Measurements from ENCODE around the gene ITGA8.
"Not testable (repeated sequence)": the region's sequence is repeated elsewhere in the genome, so short reads cannot be mapped to it uniquely, and the experiment has no call there.

ITGA8 gene

GRCh38 chr10:15484128-15484527 is 235.6 kb downstream of the ITGA8 start:
- no peak for DNase-seq (ENCODE audit: extremely low read depth, low read depth)
- no peak for TF ChIP-seq CTCF (IDR thresholded peaks at IDR 0.05; ENCODE audit: low read depth, low read length, missing control alignments)

DNA sequence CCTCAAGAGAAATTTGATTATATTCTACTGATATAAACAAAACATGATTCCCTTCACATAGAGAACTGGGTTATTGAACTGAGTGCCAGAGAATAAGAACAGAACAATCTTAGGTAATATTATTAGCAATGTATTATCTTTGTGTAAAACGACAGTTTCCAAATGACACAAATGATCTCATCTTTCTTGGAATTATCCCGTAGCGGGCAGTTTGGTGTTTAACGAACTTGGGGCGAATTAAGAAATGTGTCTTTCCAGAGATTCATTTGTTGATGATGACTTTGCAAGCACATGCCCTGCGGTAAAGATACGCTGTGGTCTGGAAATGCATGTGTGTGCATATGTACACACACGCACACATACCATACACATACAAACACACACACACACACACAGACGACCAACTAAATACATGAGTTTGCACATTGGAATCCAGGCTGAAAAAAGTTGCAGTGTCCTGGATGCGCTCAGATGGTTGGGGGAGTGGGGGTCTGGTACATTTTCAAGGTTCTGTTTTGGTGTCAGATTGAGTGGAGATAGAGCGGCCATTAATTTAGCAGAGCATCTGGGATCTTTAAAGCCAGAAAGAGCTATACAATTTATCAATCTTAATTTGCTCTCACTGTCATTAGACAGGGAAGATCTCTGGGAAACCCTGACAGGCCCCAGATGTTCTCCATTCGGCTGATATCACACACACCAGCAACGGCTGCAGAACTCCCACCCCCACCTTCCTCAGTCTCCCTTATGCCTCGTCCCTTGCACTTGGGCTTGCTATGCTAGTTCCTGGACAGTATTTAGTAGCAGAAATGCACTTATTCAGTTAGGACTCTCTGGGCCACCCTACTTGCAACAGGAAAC is 236.3 kb downstream of the ITGA8 start:
- no peak overlapping the region for H3K4me3 ChIP-seq (replicated peaks; ENCODE audit: low read depth, low read length)
- TF ChIP-seq CTCF (IDR thresholded peaks at IDR 0.05; ENCODE audit: low read depth, low read length, missing control alignments): no peak
- no peak for DNase-seq (ENCODE audit: extremely low read depth, low read depth)

More at GRCh38 chr10:15484128-15484527, 235.6 kb downstream of the ITGA8 start:
- no peak overlapping the region for H3K4me3 ChIP-seq (replicated peaks; ENCODE audit: low read depth, low read length)

DNA sequence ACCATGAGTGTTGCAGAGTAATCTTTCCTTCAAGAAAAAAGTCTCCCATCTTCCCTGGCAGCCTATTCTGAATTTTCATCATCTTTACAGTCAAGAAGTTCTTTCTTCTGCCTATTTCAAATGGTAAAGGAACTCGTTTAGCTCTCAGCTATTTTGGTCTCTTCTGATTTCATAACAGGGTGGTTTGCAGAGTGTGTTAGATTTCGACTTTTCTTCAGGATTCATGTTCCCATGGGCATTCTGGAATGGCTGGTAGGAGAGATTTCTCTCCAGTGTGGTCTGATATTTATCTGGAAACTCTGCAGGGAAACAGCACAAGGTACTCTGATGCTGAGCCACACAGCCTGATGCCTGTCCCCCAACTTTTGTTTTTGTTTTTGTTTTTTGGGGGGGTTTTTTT is 237.6 kb downstream of the ITGA8 start:
- DNase-seq (ENCODE audit: extremely low read depth, low read depth): no peak
- TF ChIP-seq CTCF (IDR thresholded peaks at IDR 0.05; ENCODE audit: low read depth, low read length, missing control alignments): no peak
- H3K4me3 ChIP-seq (replicated peaks; ENCODE audit: low read depth, low read length): no peak overlapping the region

GRCh38 chr10:15478950-15479349 is 240.8 kb downstream of the ITGA8 start:
- no peak for DNase-seq (ENCODE audit: extremely low read depth, low read depth)
- no peak for TF ChIP-seq CTCF (IDR thresholded peaks at IDR 0.05; ENCODE audit: low read depth, low read length, missing control alignments)
- H3K4me3 ChIP-seq (replicated peaks; ENCODE audit: low read depth, low read length): no peak overlapping the region

GRCh38 chr10:15478429-15478828 is 241.3 kb downstream of the ITGA8 start:
- TF ChIP-seq CTCF (IDR thresholded peaks at IDR 0.05; ENCODE audit: low read depth, low read length, missing control alignments): no peak
- no peak for DNase-seq (ENCODE audit: extremely low read depth, low read depth)
- H3K4me3 ChIP-seq (replicated peaks; ENCODE audit: low read depth, low read length): no peak overlapping the region

DNA sequence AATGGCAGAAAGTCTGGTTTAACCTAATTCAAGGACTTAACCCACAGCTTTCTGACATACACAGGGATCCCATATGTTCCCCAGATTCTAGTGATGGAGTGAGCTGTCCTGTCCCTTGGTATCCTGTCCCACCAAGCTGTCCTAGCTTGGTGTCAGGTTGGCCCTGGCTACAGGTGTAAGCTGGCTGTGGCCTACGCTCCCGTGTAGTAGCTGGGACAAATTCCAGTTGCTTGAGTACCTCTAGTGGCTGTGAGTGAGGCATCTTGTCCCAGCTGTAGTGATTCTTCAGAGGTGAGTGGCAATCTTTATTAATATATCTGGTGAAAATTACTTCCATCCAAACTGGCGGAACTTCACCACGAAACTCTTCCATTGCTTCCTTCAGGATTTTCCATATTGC is 243.4 kb downstream of the ITGA8 start:
- no peak for DNase-seq (ENCODE audit: extremely low read depth, low read depth)
- H3K4me3 ChIP-seq (replicated peaks; ENCODE audit: low read depth, low read length): no peak overlapping the region
- no peak for TF ChIP-seq CTCF (IDR thresholded peaks at IDR 0.05; ENCODE audit: low read depth, low read length, missing control alignments)

DNA sequence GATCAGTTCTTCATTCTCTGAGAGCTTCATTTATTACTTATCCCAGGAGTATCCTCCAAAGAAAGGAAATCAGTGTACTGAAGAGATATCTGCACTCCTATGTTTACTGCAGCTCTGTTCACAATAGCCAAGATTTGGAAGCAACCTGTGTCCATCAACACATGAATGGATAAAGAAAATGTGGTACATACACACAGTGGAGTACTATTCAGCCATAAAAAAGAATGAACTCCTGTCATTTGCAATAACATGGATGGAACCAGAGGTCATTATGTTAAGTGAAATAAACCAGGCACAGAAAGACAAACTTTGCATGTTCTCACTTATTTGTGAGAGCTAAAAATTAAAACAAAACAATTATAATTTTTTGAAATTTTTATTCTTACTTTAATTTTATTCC is 244.3 kb downstream of the ITGA8 start:
- DNase-seq (ENCODE audit: extremely low read depth, low read depth); H3K4me3 ChIP-seq (replicated peaks; ENCODE audit: low read depth, low read length): not testable (repeated sequence)
